ENCODE results near the gene SNRPA.

SNRPA gene

GRCh38 chr19:40741527-40742390 lies 9.2 kb upstream of the SNRPA start:
- in situ Hi-C loops (cut with MboI; ENCODE audit: low pct_unique_long_range_greater_than_20kb, low sequenced_read_pairs): no loop called here

GRCh38 chr19:40742477-40742876 lies 8.5 kb upstream of the SNRPA start:
- in situ Hi-C loops (cut with MboI; ENCODE audit: low pct_unique_long_range_greater_than_20kb, low sequenced_read_pairs): no loop called here
- no peak for DNase-seq

More at GRCh38 chr19:40741527-40742390, 9.2 kb upstream of the SNRPA start:
- DNase-seq: no peak

GRCh38 chr19:40742886-40743285 lies 8.1 kb upstream of the SNRPA start:
- DNase-seq: no peak
- in situ Hi-C loops (cut with MboI; ENCODE audit: low pct_unique_long_range_greater_than_20kb, low sequenced_read_pairs): no loop called here

GRCh38 chr19:40743926-40744325 lies 7.1 kb upstream of the SNRPA start:
- no peak for DNase-seq
- in situ Hi-C loops (cut with MboI; ENCODE audit: low pct_unique_long_range_greater_than_20kb, low sequenced_read_pairs): no loop called here

- DNase-seq: no peak
- in situ Hi-C loops (cut with MboI; ENCODE audit: low pct_unique_long_range_greater_than_20kb, low sequenced_read_pairs): no loop called here
Measured at GRCh38 chr19:40744554-40745401, 6.2 kb upstream of the SNRPA start.

- in situ Hi-C loops (cut with MboI; ENCODE audit: low pct_unique_long_range_greater_than_20kb, low sequenced_read_pairs): no loop called here
Measured at GRCh38 chr19:40745402-40745780, 5.6 kb upstream of the SNRPA start.

GRCh38 chr19:40747536-40747935 lies 3.5 kb upstream of the SNRPA start:
- in situ Hi-C loops (cut with MboI; ENCODE audit: low pct_unique_long_range_greater_than_20kb, low sequenced_read_pairs): no loop called here
- DNase-seq: no peak

More at GRCh38 chr19:40745402-40745780, 5.6 kb upstream of the SNRPA start:
- no peak for DNase-seq

- DNase-seq: peak; percentile 100
- in situ Hi-C loops (cut with MboI; ENCODE audit: low pct_unique_long_range_greater_than_20kb, low sequenced_read_pairs): no loop called here
Measured at GRCh38 chr19:40750058-40750873, 737 bp upstream of the SNRPA start, which contains the start of gene ACTMAP. Gene ACTMAP (minus strand): TSS chr19:40750477. CDS start chr19:40749803, 674 bp downstream.

- in situ Hi-C loops (cut with MboI; ENCODE audit: low pct_unique_long_range_greater_than_20kb, low sequenced_read_pairs): no loop called here
- DNase-seq: peak; percentile 36
Measured at GRCh38 chr19:40752257-40752781, 1.3 kb downstream of the SNRPA start.

GRCh38 chr19:40754611-40755247 lies 3.7 kb downstream of the SNRPA start:
- no peak for DNase-seq
- in situ Hi-C loops (cut with MboI; ENCODE audit: low pct_unique_long_range_greater_than_20kb, low sequenced_read_pairs): no loop called here

GRCh38 chr19:40755248-40755624 lies 4.2 kb downstream of the SNRPA start:
- in situ Hi-C loops (cut with MboI; ENCODE audit: low pct_unique_long_range_greater_than_20kb, low sequenced_read_pairs): no loop called here
- DNase-seq: no peak

GRCh38 chr19:40755791-40756190 lies 4.8 kb downstream of the SNRPA start:
- in situ Hi-C loops (cut with MboI; ENCODE audit: low pct_unique_long_range_greater_than_20kb, low sequenced_read_pairs): no loop called here
- no peak for DNase-seq

- in situ Hi-C loops (cut with MboI; ENCODE audit: low pct_unique_long_range_greater_than_20kb, low sequenced_read_pairs): no loop called here
- peak; percentile 27 for DNase-seq
Measured at GRCh38 chr19:40756502-40757110, 5.6 kb downstream of the SNRPA start.

GRCh38 chr19:40758491-40758890 lies 7.5 kb downstream of the SNRPA start:
- in situ Hi-C loops (cut with MboI; ENCODE audit: low pct_unique_long_range_greater_than_20kb, low sequenced_read_pairs): no loop called here

GRCh38 chr19:40759352-40759751 lies 8.3 kb downstream of the SNRPA start:
- no peak for DNase-seq
- in situ Hi-C loops (cut with MboI; ENCODE audit: low pct_unique_long_range_greater_than_20kb, low sequenced_read_pairs): no loop called here

More at GRCh38 chr19:40758491-40758890, 7.5 kb downstream of the SNRPA start:
- DNase-seq: no peak

- in situ Hi-C loops (cut with MboI; ENCODE audit: low pct_unique_long_range_greater_than_20kb, low sequenced_read_pairs): no loop called here
- DNase-seq: no peak
Measured at GRCh38 chr19:40762754-40763470, 11.9 kb downstream of the SNRPA start.

GRCh38 chr19:40763526-40763925 lies 12.5 kb downstream of the SNRPA start:
- in situ Hi-C loops (cut with MboI; ENCODE audit: low pct_unique_long_range_greater_than_20kb, low sequenced_read_pairs): no loop called here
- DNase-seq: no peak

- in situ Hi-C loops (cut with MboI; ENCODE audit: low pct_unique_long_range_greater_than_20kb, low sequenced_read_pairs): no loop called here
Measured at GRCh38 chr19:40763963-40764362, 13.0 kb downstream of the SNRPA start.

More at GRCh38 chr19:40763963-40764362, 13.0 kb downstream of the SNRPA start:
- no peak for DNase-seq
